ENCODE results near the gene ALDOC. TPM values are rescaled to one million over a fixed set of nuclear protein-coding genes. Genes with fewer than 3 reads are reported as not detected.

Gene ALDOC
- total and polyA plus RNA-seq, 12 donors = 122 to 416 (median 282) TPM

GRCh38 chr17:28552176-28552999, 24.3 kb downstream of the ALDOC start, which contains the start of gene UNC119:
UNC119 (minus strand) TSS chr17:28552624; CDS start chr17:28552557, 67 bp downstream.
- no peak for TF ChIP-seq CTCF (IDR thresholded peaks at IDR 0.05)
- intact Hi-C loops (cut with DNase I) = loop anchor here in 4 of 10 donors (2.0 to 10.0 kb wide), 4 partner anchors 18 to 62 kb away; partner anchors contain the start of genes RSKR (in 2 of the 4) and PIGS (in 1 of the 4)
- peak; percentile 94 to 98 (median 95) for ATAC-seq
- WGBS, 2 donors = 1 to 2% methylated on average over 55 to 67 of the region's 67 CpGs
- H3K36me3 ChIP-seq = peaks cover 0 to 47% (median 33%) of the 10 kb centered on the region in 9 donors
- H3K4me3 ChIP-seq = peak within 1 kb of the TSS; percentile 64 to 99 (median 97)
- H3K9me3 ChIP-seq = no peaks in the 10 kb centered on the region
- H3K4me1 ChIP-seq = peaks cover 0 to 44% (median 21%) of the 10 kb centered on the region in 9 donors
- H3K27me3 ChIP-seq = no peaks in the 10 kb centered on the region
- peak within 1 kb of the TSS in 9 of 10 donors; percentile 60 to 90 (median 78) for H3K27ac ChIP-seq
- DNase-seq = peak; percentile 67 to 81

GRCh38 chr17:28551421-28552175, 25.1 kb downstream of the ALDOC start:
- H3K27ac ChIP-seq = peak overlapping the region in 7 of 10 donors; percentile 60 to 90 (median 71)
- H3K9me3 ChIP-seq = no peaks in the 10 kb centered on the region
- TF ChIP-seq CTCF (IDR thresholded peaks at IDR 0.05) = no peak
- no peaks in the 10 kb centered on the region for H3K27me3 ChIP-seq
- WGBS, 2 donors = 17% methylated on average over 10 of the region's 10 CpGs
- DNase-seq = no peak
- H3K36me3 ChIP-seq = peaks cover 0 to 47% (median 30%) of the 10 kb centered on the region in 9 donors
- peak in 7 of 8 donors; percentile 1 to 19 (median 7) for ATAC-seq
- H3K4me1 ChIP-seq = peaks cover 0 to 48% (median 21%) of the 10 kb centered on the region in 9 donors
- H3K4me3 ChIP-seq = peak overlapping the region; percentile 64 to 99 (median 97)
- intact Hi-C loops (cut with DNase I) = loop anchor here in 4 of 10 donors (2.0 to 10.0 kb wide), 4 partner anchors 19 to 63 kb away; partner anchors contain the start of genes RSKR (in 2 of the 4) and PIGS (in 1 of the 4)

- no peaks in the 10 kb centered on the region for H3K27me3 ChIP-seq
- 92 to 96% methylated on average over 1 of the region's 1 CpG for WGBS, 2 donors
- no peaks in the 10 kb centered on the region for H3K9me3 ChIP-seq
- ATAC-seq = no peak
- peaks cover 0 to 43% (median 22%) of the 10 kb centered on the region in 9 donors for H3K36me3 ChIP-seq
- H3K27ac ChIP-seq = no peak overlapping the region
- no peak for TF ChIP-seq CTCF (IDR thresholded peaks at IDR 0.05)
- no peak for DNase-seq
- intact Hi-C loops (cut with DNase I) = loop anchor here in 3 of 10 donors (5.0 to 10.0 kb wide), 3 partner anchors 51 to 64 kb away; partner anchors contain the start of gene RSKR (in 2 of the 3)
- peaks cover 0 to 48% (median 21%) of the 10 kb centered on the region in 9 donors for H3K4me1 ChIP-seq
- H3K4me3 ChIP-seq = no peak overlapping the region
Observed at GRCh38 chr17:28550858-28551257, 25.8 kb downstream of the ALDOC start.
